GM19351 (cell line): ENCODE data around the gene TEKTIP1.
A peak's percentile ranks its signal among the peaks of the same experiment; 100 is the strongest.
"Not testable (repeated sequence)": the region's sequence is repeated elsewhere in the genome, so short reads cannot be mapped to it uniquely, and the experiment has no call there.

Experiments
- ATAC-seq: cut with Tn5 transposase; IDR thresholded peaks from one replicate; pipeline ENCODE4 v1.9.1; 2021; ENCODE audit warnings: mild to moderate bottlenecking, moderate library complexity; ENCODE audit not compliant: unreplicated experiment

The TEKTIP1 gene

DNA sequence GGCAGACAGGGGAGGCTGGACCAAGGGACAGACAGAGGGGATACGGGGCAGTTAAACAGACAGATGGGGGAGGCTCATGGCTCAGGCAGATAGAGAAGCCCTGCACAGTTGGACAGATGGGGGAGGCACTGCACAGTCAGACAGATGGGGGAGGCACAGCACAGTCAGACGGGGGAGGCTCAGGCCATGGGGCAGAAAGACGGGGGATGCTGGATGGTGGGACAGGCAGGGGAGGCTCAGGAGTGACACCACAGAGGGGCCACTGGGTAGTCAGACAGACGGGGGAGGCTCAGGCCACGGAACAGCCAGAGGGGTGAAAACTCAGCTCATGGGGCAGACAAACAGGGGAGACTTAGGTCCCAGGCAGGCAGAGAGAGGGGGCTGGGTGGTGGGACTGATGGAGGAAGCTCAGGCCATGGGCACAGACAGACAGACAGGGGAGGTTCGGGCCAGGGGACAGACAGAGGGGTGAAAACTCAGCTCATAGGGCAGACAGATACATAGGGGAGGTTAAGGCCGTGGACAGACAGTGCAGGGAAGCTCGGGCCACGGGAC lies 17.5 kb downstream of the TEKTIP1 start:
- no peak for ATAC-seq

DNA sequence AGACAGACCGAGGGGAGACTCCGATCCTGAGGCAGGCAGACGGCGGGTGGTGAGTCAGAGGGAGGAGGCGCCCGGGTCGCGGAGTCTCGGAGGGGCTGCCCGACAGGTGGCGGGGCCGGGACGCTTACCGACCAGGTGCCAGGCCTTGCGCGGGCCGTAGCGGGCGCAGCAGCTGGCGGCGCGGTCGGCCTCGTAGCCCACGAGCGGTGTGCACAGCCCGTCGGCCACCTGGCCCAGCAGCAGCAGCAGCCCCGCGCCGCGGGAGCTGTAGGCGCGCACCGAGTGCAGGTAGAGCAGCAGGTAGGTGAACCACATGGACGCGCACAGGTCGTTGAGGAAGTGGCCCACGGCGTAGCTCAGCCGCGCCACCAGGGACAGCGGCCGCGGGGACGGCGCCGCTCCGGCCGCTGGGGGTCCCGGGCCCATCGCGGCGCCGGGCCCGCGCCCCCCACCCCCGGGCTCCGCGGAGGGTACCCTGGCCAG lies 18.0 kb downstream of the TEKTIP1 start:
- ATAC-seq, result peak; percentile 15

DNA sequence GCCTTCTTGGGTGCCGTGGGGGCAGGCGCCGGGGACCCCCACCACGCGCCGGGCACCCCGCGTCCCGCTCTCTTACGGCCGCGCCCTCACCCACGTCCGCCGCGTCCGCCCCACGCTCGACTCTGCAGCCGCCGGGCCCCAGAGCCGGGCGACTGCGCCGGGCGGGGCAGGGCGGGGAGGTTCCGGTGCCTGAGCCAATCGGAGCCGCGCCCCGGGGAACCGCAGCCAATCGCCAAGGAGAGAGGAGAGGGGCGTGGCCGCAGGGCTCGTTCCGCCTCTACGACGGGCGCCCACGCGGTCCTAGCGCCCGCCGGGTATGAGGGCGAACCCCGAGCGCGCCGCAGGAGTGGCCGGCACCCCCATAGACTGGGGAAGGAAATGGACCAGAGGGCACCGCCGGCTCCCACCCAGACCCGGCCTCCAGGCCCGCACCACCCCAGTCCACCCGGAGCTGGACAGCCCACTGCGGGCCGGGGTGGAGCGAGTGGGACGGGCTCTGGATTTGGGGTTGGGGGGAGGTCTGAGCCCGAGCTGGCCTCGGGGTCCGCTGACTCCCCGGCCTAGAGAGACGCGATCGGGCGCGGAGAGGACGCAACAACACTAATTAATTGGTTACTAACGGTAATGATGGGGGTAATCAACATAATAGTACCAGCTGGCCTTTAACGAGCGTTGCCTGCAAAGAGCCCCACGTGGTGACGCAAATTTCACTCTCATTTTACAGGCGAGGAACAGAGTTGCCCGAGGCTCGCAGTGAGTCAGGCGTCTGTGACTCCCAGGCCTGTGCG lies 18.7 kb downstream of the TEKTIP1 start, which contains the start of gene MFSD12:
MFSD12 (minus strand) TSS at position 126 of the 788 bp plus-strand sequence. CDS start 183 bp downstream, outside the sequence.
- peak; percentile 79 for ATAC-seq

DNA sequence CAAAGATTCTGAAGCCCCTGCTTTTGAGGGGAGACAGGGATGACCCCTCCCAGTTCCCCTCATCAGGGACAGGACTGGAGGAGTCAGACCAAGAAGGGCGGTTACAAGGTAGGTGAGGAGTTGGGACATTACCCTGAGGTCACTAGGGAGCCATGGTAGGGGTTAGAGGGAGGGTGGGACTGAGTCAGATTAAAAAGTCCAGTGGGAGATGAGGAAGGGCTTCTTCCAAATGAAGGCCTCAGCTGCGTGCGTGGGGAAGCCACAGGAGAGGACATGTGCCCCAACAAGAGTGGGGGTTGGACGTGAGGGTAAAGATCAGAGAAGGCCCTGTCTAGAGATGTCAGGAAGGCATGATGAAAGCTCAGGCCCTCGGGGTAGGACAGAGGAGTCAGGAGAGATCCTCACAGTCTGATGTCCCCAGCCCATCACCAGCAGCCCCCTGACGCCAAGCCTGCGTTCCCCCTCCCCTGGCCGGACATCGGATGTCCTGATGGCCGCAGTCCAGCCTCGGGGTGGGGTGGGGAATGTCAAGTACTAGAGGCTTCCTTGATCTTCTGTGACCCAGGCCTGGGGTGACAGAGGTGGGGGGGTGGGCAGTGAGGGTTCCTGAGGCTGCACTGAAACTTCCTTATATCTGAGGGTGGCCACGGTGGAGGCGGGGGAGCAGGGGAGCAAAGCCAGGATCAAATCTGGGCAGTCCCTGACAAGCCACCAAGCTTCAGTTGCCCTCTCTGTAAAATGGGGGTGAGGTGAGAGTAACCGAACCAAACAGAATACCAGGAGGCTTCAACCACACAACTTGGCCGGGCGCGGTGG lies 24.9 kb downstream of the TEKTIP1 start:
- no peak for ATAC-seq

DNA sequence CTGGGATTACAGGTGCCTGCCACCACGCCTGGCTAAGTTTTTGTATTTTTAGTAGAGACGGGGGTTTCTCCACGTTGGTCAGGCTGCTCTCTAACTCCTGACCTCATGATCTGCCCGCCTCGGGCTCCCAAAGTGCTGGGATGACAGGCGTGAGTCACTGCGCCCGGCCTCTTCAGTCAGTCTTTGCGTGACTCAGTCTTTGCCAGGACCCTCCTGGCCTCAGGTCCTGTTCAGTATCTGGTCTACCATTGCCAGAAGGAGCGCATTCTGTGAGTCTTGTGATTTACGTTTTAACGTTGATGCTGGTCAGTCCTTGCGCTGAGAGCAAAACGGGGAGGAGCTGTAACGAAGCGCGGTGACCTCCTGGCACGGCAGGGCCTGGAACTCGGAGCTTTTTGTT lies 26.2 kb downstream of the TEKTIP1 start:
- no peak for ATAC-seq

DNA sequence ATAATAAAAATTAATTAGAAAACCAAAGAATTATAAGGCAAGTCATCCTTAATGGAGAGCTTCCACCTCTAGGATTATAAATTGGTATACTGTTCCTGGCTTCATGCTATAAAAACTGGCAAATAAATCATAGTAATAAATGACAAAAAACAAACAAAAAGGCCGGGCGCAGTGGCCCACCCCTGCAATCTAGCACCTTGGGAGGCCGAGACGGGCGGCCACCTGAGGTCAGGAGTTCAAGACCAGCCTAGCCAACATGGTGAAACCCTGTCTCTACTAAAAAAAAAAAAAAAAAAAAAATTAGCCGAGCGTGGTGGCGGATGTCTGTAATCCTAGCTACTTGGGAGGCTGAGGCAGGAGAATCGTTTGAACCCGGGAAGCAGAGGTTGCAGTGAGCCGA lies 31.1 kb downstream of the TEKTIP1 start:
- not testable (repeated sequence) for ATAC-seq

DNA sequence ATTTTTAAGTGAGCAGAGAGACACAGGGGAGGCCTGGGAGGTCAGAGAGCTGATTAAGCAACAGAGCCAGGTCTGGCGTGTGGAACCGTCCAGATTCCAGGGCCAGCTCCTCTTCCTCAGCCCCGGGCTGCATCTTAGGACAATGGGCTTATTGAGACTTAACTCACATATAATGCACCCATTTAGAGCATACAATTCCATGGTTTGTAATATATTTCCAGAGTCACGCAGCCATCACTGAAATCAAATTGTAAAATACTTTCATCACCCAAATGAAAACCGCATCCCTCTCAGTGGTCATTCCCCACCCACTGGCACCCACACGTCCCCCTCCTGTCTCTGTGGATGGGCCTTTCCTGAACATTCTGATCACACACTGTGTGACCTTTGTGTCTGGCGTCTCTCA lies 31.6 kb downstream of the TEKTIP1 start:
- no peak for ATAC-seq

DNA sequence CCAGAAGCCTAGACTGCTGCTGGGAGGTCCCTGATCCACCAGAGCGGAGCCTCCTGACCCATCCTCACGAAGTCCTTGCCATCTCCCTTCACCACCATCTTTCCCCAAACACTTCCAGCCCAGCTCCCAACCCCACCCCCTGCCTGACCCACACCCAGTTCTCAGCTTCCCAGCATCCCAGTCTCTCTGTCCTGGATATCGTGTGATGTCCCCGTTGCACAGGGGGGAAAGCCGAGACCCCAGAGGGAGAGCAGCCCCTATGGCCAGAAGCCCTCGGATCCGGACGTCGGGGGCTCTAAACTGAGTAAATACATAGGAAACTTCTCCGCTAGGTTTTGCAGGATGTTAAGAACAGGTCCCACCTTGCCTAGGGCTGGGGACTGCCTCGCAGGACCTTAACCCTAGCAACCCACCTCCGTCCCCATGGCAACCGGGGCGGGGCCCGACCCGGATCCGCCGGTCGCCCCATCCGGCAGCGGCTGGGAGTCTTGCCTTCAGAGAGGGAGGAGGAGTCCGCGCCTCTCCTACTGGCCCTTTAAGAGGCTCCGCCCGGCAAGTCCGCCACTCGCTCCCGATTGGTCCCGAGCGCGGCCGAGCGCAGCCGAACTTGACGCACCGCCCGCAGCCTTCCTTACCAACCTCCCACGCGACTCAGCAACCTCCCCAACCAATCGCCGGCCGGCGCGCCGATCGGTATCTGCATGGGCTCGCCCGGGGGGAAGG lies 33.3 kb downstream of the TEKTIP1 start:
- ATAC-seq, result peak; percentile 81

DNA sequence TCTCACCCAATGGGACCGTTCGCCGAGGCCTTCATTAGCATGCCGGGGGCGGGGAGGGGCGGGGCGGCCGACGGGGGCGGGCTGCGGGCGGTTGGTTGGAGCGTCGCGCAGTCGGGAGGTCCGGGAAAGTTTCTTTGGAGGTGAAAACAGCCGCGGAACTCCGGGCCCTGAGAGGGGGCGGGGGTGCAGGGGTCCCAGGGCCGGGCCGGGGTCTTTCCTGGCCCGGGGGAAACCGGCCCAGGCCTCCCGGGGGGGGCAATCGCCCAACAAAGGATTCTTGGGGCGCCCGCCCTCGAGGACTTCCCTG lies 33.8 kb downstream of the TEKTIP1 start, which contains the start of gene HMG20B:
HMG20B (plus strand) TSS at position 90 of the 307 bp plus-strand sequence. CDS start 366 bp downstream, outside the sequence.
- no peak for ATAC-seq

DNA sequence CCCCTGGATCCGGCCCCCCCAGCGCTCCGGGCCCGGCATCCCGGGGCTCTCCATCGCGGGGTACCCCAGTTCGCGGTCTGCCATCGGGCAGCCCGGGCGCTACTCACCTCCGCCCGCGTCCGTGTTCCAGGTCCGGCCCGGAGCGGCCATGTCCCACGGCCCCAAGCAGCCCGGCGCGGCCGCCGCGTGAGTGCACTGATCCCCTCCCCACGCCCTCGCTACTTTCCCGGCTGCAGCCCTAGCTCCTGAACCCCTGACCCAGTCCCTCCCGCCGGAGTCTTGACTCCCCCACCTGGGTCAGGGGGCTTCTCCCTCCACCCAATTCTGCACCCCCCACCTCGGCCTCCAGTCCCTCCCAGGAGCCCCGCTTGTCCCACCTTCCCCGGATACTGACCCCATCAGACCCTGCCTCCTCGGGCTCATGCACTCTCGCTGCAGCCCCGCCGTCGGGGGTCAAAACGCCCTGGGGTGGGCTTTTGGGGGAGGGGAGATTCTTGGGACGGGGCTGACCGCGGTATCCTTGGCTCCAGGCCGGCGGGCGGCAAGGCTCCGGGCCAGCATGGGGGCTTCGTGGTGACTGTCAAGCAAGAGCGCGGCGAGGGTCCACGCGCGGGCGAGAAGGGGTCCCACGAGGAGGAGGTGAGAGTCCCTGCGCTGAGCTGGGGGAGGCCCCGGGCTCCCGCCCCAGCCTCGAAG lies 34.3 kb downstream of the TEKTIP1 start:
- ATAC-seq, result no peak

DNA sequence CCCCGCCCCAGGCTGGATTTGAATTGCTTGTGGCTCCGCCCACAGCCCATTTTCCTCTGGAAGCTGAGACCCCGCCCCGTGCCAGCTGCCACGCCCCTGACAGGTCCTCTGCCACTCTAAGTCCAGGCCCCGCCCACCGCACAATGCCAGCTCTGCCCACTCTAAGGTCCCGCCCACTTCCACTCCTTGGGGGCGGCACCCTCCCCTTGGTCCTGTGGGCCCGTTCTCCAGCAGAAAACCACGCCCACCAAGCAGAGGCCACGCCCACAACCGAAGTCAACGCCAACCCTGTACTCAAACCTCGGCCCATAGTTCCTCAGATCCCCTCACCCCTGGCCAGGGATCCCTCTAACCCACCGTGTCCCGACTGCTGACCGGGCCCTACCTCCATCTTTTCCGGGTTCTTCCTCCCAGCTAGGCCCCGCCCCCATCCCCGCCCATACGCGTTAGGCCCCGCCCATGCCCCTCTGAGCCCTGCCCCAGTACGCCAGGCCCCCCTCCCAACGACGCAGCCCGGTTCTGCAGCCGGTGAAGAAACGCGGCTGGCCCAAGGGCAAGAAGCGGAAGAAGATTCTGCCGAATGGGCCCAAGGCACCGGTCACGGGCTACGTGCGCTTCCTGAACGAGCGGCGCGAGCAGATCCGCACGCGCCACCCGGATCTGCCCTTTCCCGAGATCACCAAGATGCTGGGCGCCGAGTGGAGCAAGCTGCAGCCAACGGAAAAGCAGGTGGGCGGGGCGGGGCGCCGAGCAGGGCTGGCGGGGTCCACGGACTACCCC lies 35.1 kb downstream of the TEKTIP1 start:
- ATAC-seq, result no peak

DNA sequence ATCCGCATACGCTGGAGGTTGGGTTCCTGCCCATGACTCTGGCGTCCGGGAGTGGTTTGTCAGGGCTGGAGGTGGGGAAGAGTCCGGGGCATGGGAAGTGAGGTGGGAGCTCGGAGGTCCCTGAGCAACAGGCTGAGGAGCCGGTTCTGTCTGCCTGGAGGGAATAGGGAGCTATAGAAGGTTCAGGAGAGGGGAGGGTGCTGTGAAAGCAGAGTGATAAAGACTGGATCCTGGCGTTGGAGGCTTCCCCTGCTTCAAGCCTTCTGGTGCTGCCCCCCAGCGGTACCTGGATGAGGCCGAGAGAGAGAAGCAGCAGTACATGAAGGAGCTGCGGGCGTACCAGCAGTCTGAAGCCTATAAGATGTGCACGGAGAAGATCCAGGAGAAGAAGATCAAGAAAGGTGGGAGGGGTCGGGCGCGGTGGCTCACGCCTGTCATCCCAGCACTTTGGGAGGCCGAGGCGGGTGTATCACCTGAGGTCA lies 36.3 kb downstream of the TEKTIP1 start:
- ATAC-seq, result no peak

DNA sequence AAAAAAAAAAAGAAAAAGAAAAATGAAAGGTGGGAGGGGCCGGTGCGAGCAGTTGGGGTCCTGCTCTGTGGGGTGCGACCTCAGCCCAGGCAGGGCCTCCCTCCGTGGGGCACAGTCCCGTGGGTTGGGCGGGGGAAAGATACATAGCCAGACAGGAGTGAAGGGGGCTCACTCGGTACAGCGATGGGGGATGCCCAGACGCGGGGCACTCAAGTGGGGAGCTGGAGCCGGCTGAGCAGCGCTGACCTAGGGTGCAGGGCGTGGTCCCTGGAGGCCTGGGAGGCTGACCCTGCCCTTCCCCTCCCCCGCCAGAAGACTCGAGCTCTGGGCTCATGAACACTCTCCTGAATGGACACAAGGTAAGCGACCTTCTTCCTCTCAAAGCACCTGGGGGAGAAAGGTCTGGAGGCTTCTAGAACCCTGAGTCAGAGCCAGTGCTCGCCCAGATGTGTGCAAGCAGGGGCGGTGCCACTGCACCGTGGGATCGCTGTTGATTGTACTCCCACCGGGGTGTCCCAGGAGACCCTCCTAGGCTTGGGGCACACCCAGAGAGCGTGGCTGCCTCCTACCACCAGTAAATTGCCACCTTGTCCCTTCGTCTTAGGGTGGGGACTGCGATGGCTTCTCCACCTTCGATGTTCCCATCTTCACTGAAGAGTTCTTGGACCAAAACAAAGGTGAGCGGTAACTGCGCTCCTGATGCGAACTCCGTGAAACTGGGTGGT lies 37.1 kb downstream of the TEKTIP1 start:
- ATAC-seq, result no peak

DNA sequence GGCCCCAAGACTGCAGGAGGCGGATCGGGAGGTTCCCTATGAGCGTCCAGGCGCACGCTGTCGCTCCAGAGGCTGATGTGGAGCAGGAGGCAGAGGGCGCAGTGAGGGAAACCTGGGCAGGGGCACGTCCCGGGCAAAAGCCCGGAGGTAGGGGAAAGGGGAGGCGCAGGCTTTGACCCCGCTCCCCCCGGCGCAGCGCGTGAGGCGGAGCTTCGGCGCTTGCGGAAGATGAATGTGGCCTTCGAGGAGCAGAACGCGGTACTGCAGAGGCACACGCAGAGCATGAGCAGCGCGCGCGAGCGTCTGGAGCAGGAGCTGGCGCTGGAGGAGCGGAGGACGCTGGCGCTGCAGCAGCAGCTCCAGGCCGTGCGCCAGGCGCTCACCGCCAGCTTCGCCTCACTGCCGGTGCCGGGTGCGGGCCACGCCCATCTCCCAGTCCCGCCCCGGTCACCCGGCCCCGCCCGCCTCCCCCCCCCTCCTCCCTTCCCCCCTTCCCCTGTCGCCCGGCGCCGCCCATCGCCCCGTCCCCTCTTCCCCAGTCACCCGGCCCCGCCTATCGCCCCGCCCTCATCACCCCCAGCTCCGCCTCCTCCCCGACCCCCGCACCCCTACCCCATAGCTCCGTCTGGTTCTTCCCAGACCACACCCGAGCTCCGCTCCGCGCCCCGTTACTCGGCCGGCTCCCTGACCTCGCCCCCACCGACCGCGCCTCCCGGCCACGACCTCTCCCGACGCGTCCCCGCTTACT lies 37.9 kb downstream of the TEKTIP1 start:
- no peak for ATAC-seq

DNA sequence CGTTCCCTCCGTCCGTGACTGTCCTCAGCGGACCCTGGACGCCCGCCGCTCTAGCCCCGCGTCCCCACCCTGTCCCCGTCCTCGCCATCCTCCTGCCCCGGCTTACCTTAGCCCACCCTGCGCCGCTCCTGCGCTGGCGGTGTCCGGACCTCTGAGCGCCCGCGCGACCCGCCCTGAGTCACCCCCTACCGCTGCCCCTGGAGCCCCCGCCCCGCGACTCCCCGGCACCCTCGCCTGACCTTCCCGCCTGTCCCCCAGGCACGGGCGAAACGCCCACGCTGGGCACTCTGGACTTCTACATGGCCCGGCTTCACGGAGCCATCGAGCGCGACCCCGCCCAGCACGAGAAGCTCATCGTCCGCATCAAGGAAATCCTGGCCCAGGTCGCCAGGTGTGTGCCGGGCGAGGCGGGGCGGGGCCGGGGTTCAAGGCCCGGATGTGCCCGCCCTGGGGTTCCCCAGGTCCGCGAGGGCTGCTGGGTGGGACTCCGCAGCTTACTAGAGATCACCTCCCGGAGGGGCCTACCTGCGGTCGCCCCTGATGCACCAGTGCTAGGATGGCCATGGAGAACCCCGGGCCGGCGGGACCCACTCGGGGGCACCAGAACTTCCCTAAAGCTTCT lies 38.9 kb downstream of the TEKTIP1 start:
- ATAC-seq, result no peak

DNA sequence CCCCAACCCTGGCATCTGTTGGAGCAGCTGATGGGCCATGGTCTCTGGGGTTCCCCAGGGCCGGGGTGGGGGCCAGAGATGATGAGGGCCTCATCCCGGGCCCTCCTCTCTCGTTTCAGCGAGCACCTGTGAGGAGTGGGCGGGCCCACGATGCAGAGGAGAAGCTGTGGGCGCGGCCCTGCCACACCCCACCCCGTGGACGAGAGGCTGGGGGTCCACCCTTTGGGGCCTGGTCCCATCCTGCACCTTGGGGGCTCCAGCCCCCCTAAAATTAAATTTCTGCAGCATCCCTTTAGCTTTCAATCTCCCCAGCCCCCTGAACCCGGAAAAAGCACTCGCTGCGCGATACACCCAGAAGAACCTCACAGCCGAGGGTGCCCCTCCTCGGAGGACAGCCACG lies 39.4 kb downstream of the TEKTIP1 start:
- ATAC-seq, result no peak

DNA sequence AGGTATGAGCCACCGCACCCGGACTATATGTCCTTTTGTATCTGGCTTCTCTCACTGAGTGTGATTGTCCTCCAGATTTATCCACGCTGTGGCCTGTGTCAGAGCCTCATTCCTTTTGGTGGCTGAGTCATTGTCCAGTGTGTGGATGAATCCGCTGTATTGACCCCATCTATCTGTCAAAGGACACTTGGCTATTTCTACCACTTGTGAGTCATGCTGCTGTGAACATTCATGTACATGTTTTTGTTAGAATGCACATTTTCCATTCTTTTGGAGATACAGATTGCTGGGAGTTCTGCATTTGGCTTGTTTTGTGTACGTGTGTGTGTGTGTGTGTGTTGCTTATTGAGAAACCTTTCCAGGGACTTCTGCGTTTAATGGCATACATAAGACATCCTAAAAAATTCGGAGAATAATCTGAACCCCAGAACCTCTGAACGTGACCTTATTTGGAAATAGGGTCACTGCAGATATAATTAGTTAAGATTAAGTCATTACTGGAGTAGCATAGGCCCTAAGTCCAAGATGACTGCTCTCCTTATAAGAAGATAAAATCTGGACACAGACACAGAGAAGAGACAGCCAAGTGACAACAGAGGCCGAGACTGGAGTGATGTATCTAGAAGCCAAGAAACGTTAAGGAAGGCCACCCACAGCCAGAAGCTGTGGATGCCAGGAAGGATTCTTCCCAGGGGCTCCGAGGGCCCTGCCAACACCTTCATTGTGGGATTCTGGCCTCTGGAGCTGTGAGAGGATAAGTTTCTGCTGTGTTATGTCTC lies 41.4 kb downstream of the TEKTIP1 start:
- no peak for ATAC-seq
